ENCODE measurements around the gene AMPH.

- TF ChIP-seq POLR2A (IDR thresholded peaks at IDR 0.05; ENCODE audit: low read depth, low read length) (no peak), TAF1 (IDR thresholded peaks at IDR 0.05; ENCODE audit: borderline replicate concordance, low read depth, low read length) (no peak)
These were observed 96.1 kb downstream of the AMPH start for GRCh38 chr7:38535073-38535472.

Data from GM12892 (cell line).